HCT116 (cell line): ENCODE measurements around the gene ASRGL1. TPM values are rescaled to one million over a fixed set of nuclear protein-coding genes. Genes with fewer than 3 reads are reported as not detected.

Experiments used
- ATAC-seq: fragments of 200-7000 bp; cut with Tn5 transposase; 2 replicates; pipeline ENCODE4 v1.9.1; 2020; ENCODE audit warnings: mild to moderate bottlenecking, moderate library complexity
- BruUV-seq: library from RNA; stranded (reverse); fragments of 400-500 nt; replicated peaks from 2 replicates; lab custom pipeline; 2021; lab: Mats Ljungman, UMichigan
- CTCF ChIA-PET: fragments of 300-600 bp; sonication (Branson Sonifier 250); formaldehyde crosslinking; loops from one replicate; lab custom pipeline; 2021; ENCODE audit warnings: antibody characterized with exemption; lab: Charles Lee
- POLR2A ChIA-PET: fragments of 300-600, 350-600 bp; sonication (Branson Sonifier 250); formaldehyde crosslinking; loops from one replicate; lab custom pipeline; 2021; ENCODE audit warnings: antibody characterized with exemption; lab: Charles Lee
- RAD21 ChIA-PET, 2 experiments: fragments of 300-600 bp; sonication (Branson Sonifier 250); formaldehyde crosslinking; loops; one replicate each; lab custom pipeline; 2023; ENCODE audit warnings: low total read pairs in 2 of 2; ENCODE audit not compliant: uncharacterized antibody in 2 of 2, unreplicated experiment in 2 of 2, low non-redundant PET in 1 of 2; lab: Charles Lee
- DNase-seq: peaks from one replicate; pipeline ENCODE4 v3.0.0-alpha.2; 2010; ENCODE audit warnings: low read depth, low spot score
- H2AFZ ChIP-seq: fragments of 200-600 bp; shearing (Covaris generic), sonication (generic); 2 replicates; pipeline ENCODE4 v1.6.1; 2017; ENCODE audit warnings: low read depth, mixed run types, mixed read lengths, antibody characterized with exemption, low read length; ENCODE audit not compliant: poor library complexity, severe bottlenecking
- H3K27ac ChIP-seq: 2 replicates; pipeline ENCODE4 v1.5.1; 2012; ENCODE audit warnings: low read depth, low read length
- H3K27me3 ChIP-seq: fragments of 200-600 bp; sonication (generic); 2 replicates; pipeline ENCODE4 v1.6.1; 2016; ENCODE audit warnings: mixed run types, low read length, mixed read lengths; ENCODE audit not compliant: insufficient read depth
- H3K36me3 ChIP-seq, 2 experiments: fragments of 200-500 bp in 1 of 2; fragments of 200-600 bp in 1 of 2; sonication (Bioruptor generic) in 1 of 2; sonication (generic) in 1 of 2; 2 replicates each; pipeline versions ENCODE4 v1.5.1 to v1.6.1; 2014 to 2016; ENCODE audit warnings: low read length in 2 of 2, inconsistent platforms in 1 of 2, mixed read lengths in 1 of 2, mixed run types in 1 of 2; ENCODE audit not compliant: insufficient read depth in 2 of 2, control insufficient read depth in 1 of 2
- H3K4me1 ChIP-seq, 2 experiments: fragments of 200-600 bp in 1 of 2; sonication (generic) in 1 of 2; 2 replicates each; pipeline versions ENCODE4 v1.5.1 to v1.6.1; 2012 to 2017; ENCODE audit warnings: low read length in 2 of 2, inconsistent platforms in 1 of 2, mild to moderate bottlenecking in 1 of 2, mixed read lengths in 1 of 2, mixed run types in 1 of 2, moderate library complexity in 1 of 2; ENCODE audit not compliant: insufficient read depth in 2 of 2, control insufficient read depth in 1 of 2
- H3K4me2 ChIP-seq: fragments of 200-600 bp; sonication (generic); 2 replicates; pipeline ENCODE4 v1.6.1; 2017; ENCODE audit warnings: mixed run types, low read length, mixed read lengths
- H3K4me3 ChIP-seq, 2 experiments: fragments of 200-600 bp in 1 of 2; sonication (generic) in 1 of 2; replicated peaks in 1 of 2; 2 replicates each; pipeline ENCODE4 v1.5.1; 2011 to 2016; ENCODE audit warnings: low read length in 2 of 2, control low read depth in 1 of 2, low read depth in 1 of 2, mild to moderate bottlenecking in 1 of 2, mixed read lengths in 1 of 2, mixed run types in 1 of 2
- H3K79me2 ChIP-seq: fragments of 200-600 bp; sonication (generic); 2 replicates; pipeline ENCODE4 v1.6.1; 2017; ENCODE audit warnings: mild to moderate bottlenecking, mixed run types, low read length, moderate library complexity, mixed read lengths; ENCODE audit not compliant: insufficient read depth
- H3K9ac ChIP-seq: fragments of 200-600 bp; sonication (generic); 2 replicates; pipeline ENCODE4 v1.6.1; 2016; ENCODE audit warnings: low read length, mixed read lengths
- H3K9me2 ChIP-seq: fragments of 200-600 bp; sonication (generic), shearing (Covaris generic); 2 replicates; pipeline ENCODE4 v1.6.1; 2017; ENCODE audit warnings: mixed run types, mild to moderate bottlenecking, moderate library complexity; ENCODE audit not compliant: insufficient read depth
- H3K9me3 ChIP-seq, 2 experiments: fragments of 200-500 bp in 1 of 2; fragments of 200-600 bp in 1 of 2; sonication (Bioruptor generic) in 1 of 2; sonication (generic) in 1 of 2; 2 replicates each; pipeline ENCODE4 v1.6.1; 2014 to 2017; ENCODE audit warnings: low read length in 2 of 2, mixed read lengths in 2 of 2, inconsistent platforms in 1 of 2, low read depth in 1 of 2, mild to moderate bottlenecking in 1 of 2, mixed run types in 1 of 2, moderate library complexity in 1 of 2; ENCODE audit not compliant: control insufficient read depth in 1 of 2, insufficient read depth in 1 of 2
- H4K20me1 ChIP-seq: fragments of 200-600 bp; sonication (generic), shearing (Covaris generic); 2 replicates; pipeline ENCODE4 v1.6.1; 2017; ENCODE audit warnings: mixed run types, mild to moderate bottlenecking, moderate library complexity; ENCODE audit not compliant: insufficient read depth
- CEBPB ChIP-seq: IDR thresholded peaks from 2 replicates; pipeline ENCODE4 v1.6.1; 2012; ENCODE audit warnings: low read depth
- CTCF ChIP-seq, 3 experiments: fragments of 200-600 bp in 1 of 3; sonication (generic) in 1 of 3; IDR thresholded peaks in 2 of 3; conservative IDR thresholded peaks in 1 of 3; 2 replicates each; pipeline ENCODE4 v1.5.1; 2012 to 2017; ENCODE audit warnings: low read depth in 2 of 3, low read length in 2 of 3, antibody characterized with exemption in 1 of 3, borderline replicate concordance in 1 of 3, control low read depth in 1 of 3, mild to moderate bottlenecking in 1 of 3, mixed read lengths in 1 of 3, mixed run types in 1 of 3, moderate library complexity in 1 of 3; ENCODE audit not compliant: insufficient read depth in 1 of 3
- EGR1 ChIP-seq: IDR thresholded peaks from 2 replicates; pipeline ENCODE4 v1.6.1; 2012; ENCODE audit warnings: low read depth
- EZH2 ChIP-seq: fragments of 200-600 bp; sonication (generic); IDR thresholded peaks from 2 replicates; pipeline ENCODE4 v1.6.1; 2017; ENCODE audit warnings: antibody characterized with exemption, mixed run types
- FOSL1 ChIP-seq: IDR thresholded peaks from 2 replicates; pipeline ENCODE4 v1.6.1; 2012; ENCODE audit warnings: low read depth
- POLR2A ChIP-seq: IDR thresholded peaks from 2 replicates; pipeline ENCODE4 v1.7.0; 2011; ENCODE audit warnings: borderline replicate concordance; ENCODE audit not compliant: insufficient read depth, insufficient read length; ENCODE audit errors: extremely low read depth
- SRF ChIP-seq: IDR thresholded peaks from 2 replicates; pipeline ENCODE4 v1.6.1; 2012; ENCODE audit warnings: low read depth
- YY1 ChIP-seq: IDR thresholded peaks from 2 replicates; pipeline ENCODE4 v1.6.1; 2011; ENCODE audit warnings: low read length, low read depth, moderate library complexity, mild to moderate bottlenecking; ENCODE audit not compliant: insufficient replicate concordance; ENCODE audit errors: extremely low read depth
- intact Hi-C: fragments of 100-400 bp; cut with micrococcal nuclease; formaldehyde crosslinking; loops from 2 replicates; pipeline ENCODE4 v1.10.0; 2022
- total RNA-seq: library from RNA; stranded (reverse); gene quantifications from one replicate; pipeline ENCODE4 v1.2.1, GENCODE V29; 2021; ENCODE audit not compliant: unreplicated experiment
- TF ChIP-seq, protein P1 (sequence below): IDR thresholded peaks from 2 replicates; pipeline ENCODE4 v1.6.1; 2012

Gene ASRGL1
- total RNA-seq, 1 experiment from 2014 or later = 27.6 TPM

- TF ChIP-seq, protein P1, sequence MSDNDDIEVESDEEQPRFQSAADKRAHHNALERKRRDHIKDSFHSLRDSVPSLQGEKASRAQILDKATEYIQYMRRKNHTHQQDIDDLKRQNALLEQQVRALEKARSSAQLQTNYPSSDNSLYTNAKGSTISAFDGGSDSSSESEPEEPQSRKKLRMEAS = no peak
- TF ChIP-seq, all 23 proteins: peak for 0
These were observed 50.1 kb downstream of the ASRGL1 start (continued) for GRCh38 chr11:62387381-62387780.

GRCh38 chr11:62388999-62389398 is 51.8 kb downstream of the ASRGL1 start:
- no peak overlapping the region for H3K4me3 ChIP-seq
- POLR2A ChIA-PET = interaction anchor here (0.7 kb wide), 1 partner anchor 55 kb away, joined by 4 read pairs; no protein-coding TSS in a partner anchor
- TF ChIP-seq CEBPB = no peak
- no peak for TF ChIP-seq YY1
- no peak for TF ChIP-seq EGR1
- no peak for TF ChIP-seq FOSL1
- no peak for TF ChIP-seq EZH2
- TF ChIP-seq SRF = no peak
- no peak for TF ChIP-seq CTCF (IDR thresholded peaks at IDR 0.05 in 2 of 3, conservative IDR thresholded peaks at IDR 0.05 in 1 of 3; ENCODE audit: borderline replicate concordance in 1 of 3, insufficient read depth in 1 of 3, low read depth in 2 of 3, low read length in 2 of 3)
- TF ChIP-seq POLR2A = no peak
- TF ChIP-seq, all 23 proteins: peak for 0
- intact Hi-C loops = no loop called here
- ATAC-seq (no peak), DNase-seq (no peak)
- Histone ChIP-seq H4K20me1 (no peaks in the 10 kb centered on the region), H2AFZ (no peak overlapping the region), H3K9me3 (no peaks in the 10 kb centered on the region), H3K79me2 (no peaks in the 10 kb centered on the region), H3K9ac (no peak overlapping the region), H3K36me3 (no peaks in the 10 kb centered on the region), H3K4me2 (no peak overlapping the region), H3K27me3 (no peaks in the 10 kb centered on the region), H3K27ac (no peak overlapping the region), H3K4me1 (peaks cover 0 to 4% of the 10 kb centered on the region in 2 experiments; a peak in 1 of 4 replicates), H3K9me2 (no peaks in the 10 kb centered on the region)
- no TSS peak for BruUV-seq
- CTCF ChIA-PET = interaction anchor here (0.7 kb wide), 1 partner anchor 172 kb away, joined by 3 read pairs; no protein-coding TSS in a partner anchor
- RAD21 ChIA-PET = no interaction called here
